ENCODE measurements around the gene GREB1L. TPM values are rescaled to one million over a fixed set of nuclear protein-coding genes. Genes with fewer than 3 reads are reported as not detected.

The GREB1L gene
- total and polyA plus RNA-seq, 12 donors: 0.39 to 4.9 (median 1.3) TPM

DNA sequence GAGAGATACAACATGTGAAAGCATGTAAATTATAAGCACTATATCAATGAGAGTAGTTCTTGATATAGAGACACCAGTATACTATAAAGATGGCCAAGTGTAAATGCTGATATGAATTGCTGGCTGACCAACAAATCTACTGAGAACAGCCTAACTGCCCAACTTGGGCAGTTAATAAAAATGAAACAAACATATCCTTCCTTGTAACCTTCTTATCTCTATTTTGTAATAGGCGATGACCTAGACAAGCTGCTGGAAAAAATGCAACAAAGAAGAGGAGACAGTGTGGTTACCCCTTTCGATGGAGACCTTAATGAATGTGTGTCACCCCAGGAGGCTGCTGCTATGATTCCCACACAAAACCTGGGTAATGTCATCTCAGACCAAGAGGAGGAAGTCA is 209.8 kb downstream of the GREB1L start:
- 75 to 91% (median 85%) methylated on average over 2 of the region's 2 CpGs for WGBS, 4 donors
- no peak for TF ChIP-seq POLR2A (IDR thresholded peaks at IDR 0.05)
- no peak overlapping the region for H3K4me3 ChIP-seq
- H3K27ac ChIP-seq: no peak overlapping the region
- no peaks in the 10 kb centered on the region for H3K9me3 ChIP-seq (replicated peaks in 1 of 3)
- no peaks in the 10 kb centered on the region for H3K36me3 ChIP-seq (replicated peaks in 1 of 2)
- DNase-seq: no peak
- H3K27me3 ChIP-seq: no peaks in the 10 kb centered on the region
- intact Hi-C loops (cut with DNase I): no loop called here
- no peaks in the 10 kb centered on the region for H3K4me1 ChIP-seq (replicated peaks in 1 of 2)

DNA sequence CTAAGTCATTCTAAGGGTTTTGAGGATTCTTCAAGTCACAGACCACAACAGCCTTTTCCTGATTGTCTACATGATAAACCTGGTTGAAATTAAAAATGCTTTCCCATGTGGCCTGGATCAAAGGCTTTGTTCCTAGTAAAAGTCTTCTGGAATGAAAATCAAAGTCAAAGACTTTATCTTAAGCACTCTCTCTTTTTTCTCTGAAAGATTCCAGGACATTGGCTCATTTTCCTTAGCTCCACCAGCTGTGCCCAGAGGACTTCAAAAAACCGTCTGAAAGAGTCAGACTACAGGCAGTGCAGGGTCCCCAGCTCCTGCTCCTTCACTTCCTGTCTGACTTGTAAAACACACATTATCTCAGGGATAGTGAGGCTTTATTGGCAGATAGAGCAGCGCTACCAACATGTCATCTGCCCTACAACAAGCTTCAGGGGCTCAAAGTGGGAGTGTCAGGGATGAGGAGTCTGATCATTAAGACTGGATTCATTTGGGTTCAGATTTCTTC is 210.3 kb downstream of the GREB1L start:
- Histone ChIP-seq H3K4me3 (no peak overlapping the region), H3K4me1 (replicated peaks in 1 of 2) (no peaks in the 10 kb centered on the region), H3K36me3 (replicated peaks in 1 of 2) (no peaks in the 10 kb centered on the region), H3K9me3 (replicated peaks in 1 of 3) (no peaks in the 10 kb centered on the region), H3K27ac (no peak overlapping the region), H3K27me3 (no peaks in the 10 kb centered on the region)
- TF ChIP-seq, protein P1, sequence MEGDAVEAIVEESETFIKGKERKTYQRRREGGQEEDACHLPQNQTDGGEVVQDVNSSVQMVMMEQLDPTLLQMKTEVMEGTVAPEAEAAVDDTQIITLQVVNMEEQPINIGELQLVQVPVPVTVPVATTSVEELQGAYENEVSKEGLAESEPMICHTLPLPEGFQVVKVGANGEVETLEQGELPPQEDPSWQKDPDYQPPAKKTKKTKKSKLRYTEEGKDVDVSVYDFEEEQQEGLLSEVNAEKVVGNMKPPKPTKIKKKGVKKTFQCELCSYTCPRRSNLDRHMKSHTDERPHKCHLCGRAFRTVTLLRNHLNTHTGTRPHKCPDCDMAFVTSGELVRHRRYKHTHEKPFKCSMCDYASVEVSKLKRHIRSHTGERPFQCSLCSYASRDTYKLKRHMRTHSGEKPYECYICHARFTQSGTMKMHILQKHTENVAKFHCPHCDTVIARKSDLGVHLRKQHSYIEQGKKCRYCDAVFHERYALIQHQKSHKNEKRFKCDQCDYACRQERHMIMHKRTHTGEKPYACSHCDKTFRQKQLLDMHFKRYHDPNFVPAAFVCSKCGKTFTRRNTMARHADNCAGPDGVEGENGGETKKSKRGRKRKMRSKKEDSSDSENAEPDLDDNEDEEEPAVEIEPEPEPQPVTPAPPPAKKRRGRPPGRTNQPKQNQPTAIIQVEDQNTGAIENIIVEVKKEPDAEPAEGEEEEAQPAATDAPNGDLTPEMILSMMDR (IDR thresholded peaks at IDR 0.05): no peak
- 64 to 80% (median 73%) methylated on average over 2 of the region's 2 CpGs for WGBS, 4 donors
- intact Hi-C loops (cut with DNase I): no loop called here
- DNase-seq: no peak

DNA sequence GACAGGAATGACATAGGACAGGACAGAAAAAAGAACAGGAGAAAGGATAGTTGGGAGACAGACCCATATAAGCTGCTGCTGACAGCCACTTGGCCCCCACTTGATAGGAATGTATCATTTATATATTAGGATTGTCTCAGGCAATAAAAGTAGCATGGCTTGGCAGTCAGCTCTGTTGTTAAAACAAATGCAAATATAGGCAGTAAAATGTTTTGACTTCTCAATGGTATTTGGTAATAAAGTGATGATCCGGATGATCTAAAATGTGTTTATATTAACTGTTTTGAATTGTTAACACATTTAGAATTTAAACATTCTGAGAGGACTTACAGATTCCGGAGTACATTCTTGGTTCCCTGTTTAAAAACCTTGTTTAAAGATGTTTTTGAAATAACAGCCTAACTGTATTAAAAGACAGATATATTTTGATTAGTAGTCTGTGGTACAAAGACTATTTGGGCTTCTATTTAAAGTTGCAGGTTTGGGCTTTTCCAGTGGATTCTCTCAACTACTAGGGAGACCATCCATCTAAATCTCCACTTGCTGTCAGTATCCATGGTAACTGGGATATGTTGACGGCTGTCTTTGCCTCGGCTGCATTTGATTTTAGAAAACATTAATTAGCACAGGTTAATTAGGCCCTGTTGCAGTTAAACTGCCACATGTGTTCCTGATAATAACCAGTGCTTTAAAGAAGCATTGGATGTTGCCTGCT is 210.9 kb downstream of the GREB1L start:
- TF ChIP-seq, protein P1 (IDR thresholded peaks at IDR 0.05): no peak
- no peak for TF ChIP-seq POLR2A (IDR thresholded peaks at IDR 0.05)
- H3K4me3 ChIP-seq: no peak overlapping the region
- intact Hi-C loops (cut with DNase I): no loop called here
- no peaks in the 10 kb centered on the region for H3K9me3 ChIP-seq (replicated peaks in 1 of 3)
- H3K27ac ChIP-seq: no peak overlapping the region
- no peaks in the 10 kb centered on the region for H3K36me3 ChIP-seq (replicated peaks in 1 of 2)
- no peaks in the 10 kb centered on the region for H3K4me1 ChIP-seq (replicated peaks in 1 of 2)
- DNase-seq: no peak
- 70 to 79% (median 73%) methylated on average over 4 of the region's 4 CpGs for WGBS, 4 donors
- H3K27me3 ChIP-seq: no peaks in the 10 kb centered on the region

DNA sequence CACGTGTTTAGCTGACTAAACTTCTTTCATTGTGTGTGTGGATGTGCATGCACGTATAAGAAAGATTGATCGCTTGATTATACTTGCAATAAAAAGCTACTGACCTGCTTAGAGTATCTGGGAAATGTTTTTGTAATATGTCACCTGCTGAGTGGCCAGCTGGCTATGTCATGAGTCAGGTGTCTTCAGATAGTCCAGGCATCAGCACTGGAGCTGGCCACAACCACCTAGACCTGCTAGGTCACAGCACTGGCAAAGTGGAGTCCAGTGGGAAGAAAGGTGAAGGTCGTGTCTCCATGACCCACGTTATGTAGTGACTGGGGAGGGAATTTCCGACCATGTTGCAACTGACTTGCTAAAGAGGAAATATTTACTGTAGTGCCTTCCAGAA is 211.5 kb downstream of the GREB1L start:
- DNase-seq: peak in 1 of 7 donors; percentile 64
- no peaks in the 10 kb centered on the region for H3K4me1 ChIP-seq (replicated peaks in 1 of 2)

More for the DNA sequence above, 211.5 kb downstream of the GREB1L start:
- no peak overlapping the region for H3K4me3 ChIP-seq
- TF ChIP-seq, protein P1 (IDR thresholded peaks at IDR 0.05): no peak
- no peak for TF ChIP-seq POLR2A (IDR thresholded peaks at IDR 0.05)
- WGBS, 4 donors: 68 to 78% (median 70%) methylated on average over 6 of the region's 6 CpGs
- no peaks in the 10 kb centered on the region for H3K27me3 ChIP-seq
- no peak overlapping the region for H3K27ac ChIP-seq
- intact Hi-C loops (cut with DNase I): no loop called here
- H3K9me3 ChIP-seq (replicated peaks in 1 of 3): no peaks in the 10 kb centered on the region
- H3K36me3 ChIP-seq (replicated peaks in 1 of 2): no peaks in the 10 kb centered on the region

All from adrenal gland (tissue), 12 donors.